Measurements from ENCODE around the gene PTOV1.

The PTOV1 gene

DNA sequence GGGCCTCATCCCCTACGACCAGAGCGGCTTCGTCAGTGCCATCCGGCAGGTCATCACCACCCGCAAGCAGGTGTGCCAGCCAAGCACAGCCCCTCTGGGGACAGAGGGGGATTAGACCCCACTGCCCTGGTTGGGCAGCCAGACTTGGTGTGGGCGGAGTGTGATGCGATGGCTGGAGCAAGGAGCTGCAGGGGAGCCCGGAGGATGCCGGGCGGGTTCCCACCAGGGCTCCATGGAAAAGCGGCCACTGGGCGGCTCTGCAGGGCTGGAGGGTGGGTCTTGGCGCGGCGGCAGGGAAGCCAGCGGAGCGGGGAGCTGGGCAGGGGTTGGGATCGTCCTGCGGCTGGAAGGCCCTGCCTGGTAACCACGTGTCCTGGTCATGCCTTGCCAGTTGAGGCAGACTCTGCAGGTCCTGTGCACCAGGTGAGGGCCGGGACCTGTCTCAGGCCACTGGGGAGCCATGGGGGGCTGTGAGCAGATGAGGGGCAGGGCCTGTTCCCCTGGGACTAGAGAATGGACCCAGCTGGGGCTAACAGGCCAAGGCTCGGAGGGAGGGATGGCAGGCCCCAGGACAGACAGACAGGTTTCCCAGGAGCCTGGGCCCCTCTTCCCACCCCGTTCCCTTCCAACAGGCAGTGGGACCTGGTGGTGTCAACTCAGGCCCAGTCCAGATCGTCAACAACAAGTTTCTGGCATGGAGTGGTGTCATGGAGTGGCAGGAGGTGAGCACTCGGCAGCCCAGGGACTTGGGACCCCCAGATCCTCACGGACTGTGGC, 6.3 kb downstream of the PTOV1 start:
- DNase-seq (ENCODE audit: insufficient read length) (no peak), FAIRE-seq (no peak)
- TF ChIP-seq TAF1 (IDR thresholded peaks at IDR 0.05; ENCODE audit: borderline replicate concordance, low read depth, low read length) (no peak), POLR2A (IDR thresholded peaks at IDR 0.05; ENCODE audit: low read depth, low read length) (peak; percentile 41), POLR2AphosphoS5 (IDR thresholded peaks at IDR 0.05; ENCODE audit: low read depth, low read length) (peak; percentile 52)

DNA sequence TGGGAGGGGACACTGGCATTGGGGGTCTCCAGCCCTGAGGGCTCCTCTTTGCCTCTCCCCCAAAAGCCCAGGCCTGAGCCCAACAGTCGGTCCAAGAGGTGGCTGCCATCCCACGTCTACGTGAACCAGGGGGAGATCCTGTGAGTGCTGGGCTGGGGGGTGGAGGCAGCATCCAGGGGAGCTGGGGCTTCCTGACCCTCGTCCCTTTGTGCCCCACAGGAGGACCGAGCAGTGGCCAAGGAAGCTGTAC, 6.8 kb downstream of the PTOV1 start:
- TF ChIP-seq POLR2AphosphoS5 (IDR thresholded peaks at IDR 0.05; ENCODE audit: low read depth, low read length) (0 out of 2 replicates have a peak, but pooled peaks have one; percentile 4), POLR2A (IDR thresholded peaks at IDR 0.05; ENCODE audit: low read depth, low read length) (no peak), TAF1 (IDR thresholded peaks at IDR 0.05; ENCODE audit: borderline replicate concordance, low read depth, low read length) (no peak)

DNA sequence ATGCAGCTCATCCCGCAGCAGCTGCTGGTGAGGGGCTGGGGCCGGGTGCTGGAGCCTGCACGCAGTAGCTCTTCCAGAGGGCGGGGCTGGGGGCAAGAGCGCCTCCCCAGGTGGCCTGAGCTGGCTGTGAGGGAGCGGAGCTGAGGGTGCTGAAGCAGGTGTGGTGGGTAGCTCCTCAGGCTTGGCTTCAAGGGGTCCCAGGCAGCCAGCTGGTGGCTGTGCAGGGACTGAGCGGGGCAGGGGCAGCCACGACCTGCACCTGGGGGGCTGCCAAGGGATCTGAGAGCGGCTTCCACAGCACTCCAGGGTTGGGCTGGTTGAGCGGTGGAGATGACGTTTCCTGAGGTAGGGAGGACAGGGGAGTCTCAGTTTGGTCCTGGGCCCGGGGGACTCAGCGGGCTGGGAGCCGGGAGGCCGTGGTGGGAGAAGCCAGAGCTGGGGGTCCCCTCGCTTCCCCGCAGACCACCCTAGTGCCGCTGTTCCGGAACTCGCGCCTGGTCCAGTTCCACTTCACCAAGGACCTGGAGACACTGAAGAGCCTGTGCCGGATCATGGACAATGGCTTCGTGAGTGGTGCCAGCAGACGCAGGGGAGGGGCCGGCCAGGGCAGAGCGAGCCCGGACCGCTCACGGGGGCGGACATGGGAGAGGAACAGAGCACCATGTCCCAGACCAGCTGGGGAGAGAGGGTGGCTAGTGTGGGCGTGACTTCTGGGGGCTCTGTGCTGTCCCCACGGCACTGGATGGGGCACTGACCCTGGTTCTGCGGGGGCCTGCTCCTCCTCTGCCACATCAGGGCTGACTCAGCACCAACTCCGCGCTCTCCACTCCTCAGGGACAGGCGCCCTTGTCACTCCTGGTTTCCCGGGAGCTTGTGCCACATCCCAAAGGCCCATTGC, 7.4 kb downstream of the PTOV1 start:
- TF ChIP-seq POLR2AphosphoS5 (IDR thresholded peaks at IDR 0.05; ENCODE audit: low read depth, low read length) (0 out of 2 replicates have a peak, but pooled peaks have one; percentile 6), POLR2A (IDR thresholded peaks at IDR 0.05; ENCODE audit: low read depth, low read length) (no peak; the same call in 1 of the 2 replicates)
- no peak for FAIRE-seq
- DNase-seq (ENCODE audit: insufficient read length) = no peak

More for the DNA sequence above, 6.8 kb downstream of the PTOV1 start:
- FAIRE-seq (no peak), DNase-seq (ENCODE audit: insufficient read length) (no peak)

DNA sequence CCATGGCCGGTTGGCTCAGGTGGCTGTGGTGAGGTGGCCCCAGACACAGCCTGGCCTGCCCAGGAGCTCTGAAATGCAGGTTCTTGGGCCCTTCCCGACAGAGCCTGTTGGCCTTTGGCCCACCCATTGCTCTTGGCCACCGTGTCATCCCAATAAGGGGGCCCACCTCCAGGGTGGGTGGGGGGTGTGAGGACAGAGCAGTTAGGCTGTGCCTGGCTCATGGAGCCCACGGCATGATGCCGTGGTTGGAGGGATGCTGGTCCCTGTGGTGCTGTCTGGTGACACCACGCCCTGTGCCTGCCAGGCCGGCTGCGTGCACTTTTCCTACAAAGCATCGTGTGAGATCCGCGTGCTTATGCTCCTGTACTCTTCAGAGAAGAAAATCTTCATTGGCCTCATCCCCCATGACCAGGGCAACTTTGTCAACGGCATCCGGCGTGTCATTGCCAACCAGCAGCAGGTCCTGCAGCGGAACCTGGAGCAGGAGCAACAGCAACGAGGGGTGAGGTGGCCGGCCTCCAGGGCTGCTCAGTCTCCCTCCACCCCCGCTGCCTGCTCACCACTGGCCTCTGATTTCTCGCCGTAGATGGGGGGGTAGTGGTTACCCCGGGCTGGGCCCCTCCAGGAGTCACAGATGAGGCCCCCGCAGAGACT, 8.8 kb downstream of the PTOV1 start:
- TF ChIP-seq TAF1 (IDR thresholded peaks at IDR 0.05; ENCODE audit: borderline replicate concordance, low read depth, low read length) (no peak), POLR2A (IDR thresholded peaks at IDR 0.05; ENCODE audit: low read depth, low read length) (no peak), POLR2AphosphoS5 (IDR thresholded peaks at IDR 0.05; ENCODE audit: low read depth, low read length) (no peak)
- DNase-seq (ENCODE audit: insufficient read length) (no peak), FAIRE-seq (no peak)

DNA sequence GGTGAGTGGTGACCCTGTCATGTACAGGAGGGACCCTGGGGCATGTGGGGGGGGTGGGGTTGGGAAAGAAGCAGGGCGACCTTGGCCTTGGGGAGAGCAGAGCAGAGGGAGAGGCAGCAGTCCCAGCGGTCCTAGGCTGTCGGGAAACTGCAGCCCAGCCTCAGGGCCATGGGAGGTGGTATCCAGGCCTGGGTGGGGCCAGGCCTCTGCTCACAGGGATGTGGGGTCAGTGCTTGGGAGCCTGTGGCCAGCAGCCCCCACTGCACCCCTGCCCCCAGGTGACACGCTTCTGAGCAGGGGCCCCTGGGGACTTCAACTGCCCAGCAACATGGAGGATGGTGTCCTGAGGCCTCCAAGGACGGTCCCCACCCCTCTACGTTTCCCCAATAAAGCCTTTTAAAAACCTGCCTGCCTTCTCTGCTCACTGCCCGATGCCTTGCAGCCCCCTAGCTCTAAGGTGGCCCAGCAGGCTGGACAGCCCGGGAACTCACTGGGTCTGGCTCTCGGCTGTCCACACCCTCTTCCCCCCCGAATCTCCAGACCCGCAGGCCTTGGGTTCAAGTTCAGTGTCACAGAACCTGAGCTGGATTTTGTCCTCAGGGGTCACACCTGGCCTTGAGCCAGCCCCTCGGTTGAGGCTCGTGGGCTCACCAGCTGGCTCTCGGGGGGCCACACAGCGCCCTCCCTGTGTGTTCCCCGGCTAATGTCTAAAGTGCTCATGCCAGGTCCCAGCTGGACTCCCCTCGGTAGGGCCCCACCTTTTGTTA, 9.6 kb downstream of the PTOV1 start:
- TF ChIP-seq POLR2AphosphoS5 (IDR thresholded peaks at IDR 0.05; ENCODE audit: low read depth, low read length) (no peak), POLR2A (IDR thresholded peaks at IDR 0.05; ENCODE audit: low read depth, low read length) (no peak), TAF1 (IDR thresholded peaks at IDR 0.05; ENCODE audit: borderline replicate concordance, low read depth, low read length) (no peak)
- DNase-seq (ENCODE audit: insufficient read length) = no peak
- no peak for FAIRE-seq

DNA sequence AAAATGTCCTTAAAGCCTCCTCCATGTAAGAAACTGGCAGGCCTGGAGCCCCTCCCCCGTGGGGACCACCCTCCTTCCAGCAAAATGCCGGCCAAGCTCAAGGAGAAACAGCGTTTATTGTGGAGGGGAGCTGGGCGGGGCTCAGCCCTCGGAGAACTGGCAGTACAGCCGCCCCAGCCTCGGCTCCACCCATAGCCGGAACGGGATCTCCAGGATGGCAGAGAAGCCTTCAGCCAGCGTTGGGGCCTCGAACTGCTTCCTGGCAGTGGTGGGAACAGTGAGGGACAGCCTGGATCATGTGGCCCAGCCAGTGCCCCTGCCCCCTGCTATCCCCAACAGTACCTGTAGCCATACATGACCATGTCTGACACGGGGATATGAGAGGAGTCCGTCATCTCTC, 10.1 kb downstream of the PTOV1 start:
- TF ChIP-seq POLR2AphosphoS5 (IDR thresholded peaks at IDR 0.05; ENCODE audit: low read depth, low read length) (no peak), POLR2A (IDR thresholded peaks at IDR 0.05; ENCODE audit: low read depth, low read length) (no peak), TAF1 (IDR thresholded peaks at IDR 0.05; ENCODE audit: borderline replicate concordance, low read depth, low read length) (no peak)
- no peak for DNase-seq (ENCODE audit: insufficient read length)
- FAIRE-seq = no peak

DNA sequence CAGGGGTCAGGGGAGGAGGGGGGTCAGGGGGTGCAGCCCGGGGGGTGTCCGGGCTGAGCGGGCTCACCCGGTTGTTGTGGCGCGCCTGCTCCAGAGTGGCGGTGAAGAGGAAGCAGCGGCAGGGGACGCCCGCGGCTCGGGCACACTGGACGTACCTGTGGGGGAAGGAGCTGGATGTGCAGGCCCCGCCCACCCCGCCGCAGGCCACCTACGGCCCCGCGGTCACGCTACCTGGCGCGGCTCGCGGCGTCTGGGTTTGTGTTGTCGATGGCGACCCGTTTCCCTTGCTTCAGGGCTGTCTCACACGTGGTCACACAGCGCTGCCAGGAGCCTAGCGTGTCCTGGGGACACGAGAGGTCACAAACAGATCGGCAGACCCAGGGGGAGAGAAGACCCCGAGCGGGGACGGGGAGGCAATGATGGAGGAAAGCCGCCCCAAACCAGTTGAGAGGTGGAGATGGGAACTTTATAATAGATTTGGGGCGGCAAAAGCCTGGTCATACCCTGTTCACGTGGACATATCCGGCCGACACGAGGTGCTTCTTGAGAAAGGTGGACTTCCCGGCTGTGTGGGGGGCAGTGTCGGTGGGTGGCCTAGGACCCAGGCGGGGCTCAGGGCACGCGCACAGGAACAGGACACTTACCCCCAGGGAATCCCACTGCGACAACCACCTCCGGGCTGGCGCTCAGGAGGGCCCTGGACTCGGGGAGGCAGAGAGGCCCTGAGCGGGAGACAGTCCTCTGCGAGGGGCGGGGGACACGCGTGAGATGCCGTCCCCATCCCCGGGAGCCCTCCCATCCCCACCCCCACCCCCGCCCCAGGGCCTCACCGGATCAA, 10.8 kb downstream of the PTOV1 start:
- no peak for DNase-seq (ENCODE audit: insufficient read length)
- TF ChIP-seq TAF1 (IDR thresholded peaks at IDR 0.05; ENCODE audit: borderline replicate concordance, low read depth, low read length) (no peak), POLR2AphosphoS5 (IDR thresholded peaks at IDR 0.05; ENCODE audit: low read depth, low read length) (no peak), POLR2A (IDR thresholded peaks at IDR 0.05; ENCODE audit: low read depth, low read length) (no peak)
- no peak for FAIRE-seq

DNA sequence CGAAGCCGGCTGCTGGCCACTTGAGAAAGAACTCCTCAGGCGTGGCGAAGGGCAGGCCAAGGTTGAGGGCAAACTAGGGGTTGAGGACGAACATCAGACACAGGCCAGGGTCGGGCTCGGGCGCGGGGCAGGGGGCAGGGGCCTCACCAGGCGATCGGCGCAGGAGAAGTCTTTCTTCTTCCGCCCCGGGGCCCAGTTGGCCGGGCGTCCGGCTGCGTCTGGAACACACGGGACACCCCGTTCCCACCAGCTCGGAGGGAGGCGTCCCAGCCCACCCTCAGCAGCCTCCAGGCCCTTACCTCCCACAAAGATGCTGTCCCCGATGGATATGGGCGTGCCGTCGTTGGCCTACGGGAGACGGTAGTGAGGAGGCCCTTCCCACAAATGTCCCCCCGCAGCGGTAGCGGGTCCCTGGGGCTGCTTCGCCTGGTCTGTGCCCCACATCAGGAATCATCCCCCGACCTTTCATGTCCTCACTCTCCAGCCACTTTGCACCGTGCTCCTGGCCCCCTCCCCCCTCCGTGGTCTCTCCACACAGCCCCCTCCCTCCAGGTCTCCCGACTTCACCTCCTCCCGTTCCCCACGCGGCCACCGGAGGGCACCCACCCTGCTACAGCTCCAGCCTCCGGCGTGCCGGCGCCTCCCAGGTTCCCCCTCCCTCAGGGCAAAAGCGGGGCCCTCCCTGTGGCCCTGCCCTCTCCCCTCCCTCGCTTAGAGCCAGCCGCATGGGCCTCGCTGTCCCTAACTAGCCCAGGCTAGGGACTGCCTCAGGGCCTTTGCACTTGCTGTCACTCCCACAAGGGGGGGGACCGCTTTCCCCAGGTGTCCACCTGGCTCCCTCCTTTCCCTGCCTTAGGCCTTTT, 11.7 kb downstream of the PTOV1 start:
- no peak for DNase-seq (ENCODE audit: insufficient read length)
- FAIRE-seq = no peak
- TF ChIP-seq POLR2A (IDR thresholded peaks at IDR 0.05; ENCODE audit: low read depth, low read length) (no peak), TAF1 (IDR thresholded peaks at IDR 0.05; ENCODE audit: borderline replicate concordance, low read depth, low read length) (no peak), POLR2AphosphoS5 (IDR thresholded peaks at IDR 0.05; ENCODE audit: low read depth, low read length) (no peak)

DNA sequence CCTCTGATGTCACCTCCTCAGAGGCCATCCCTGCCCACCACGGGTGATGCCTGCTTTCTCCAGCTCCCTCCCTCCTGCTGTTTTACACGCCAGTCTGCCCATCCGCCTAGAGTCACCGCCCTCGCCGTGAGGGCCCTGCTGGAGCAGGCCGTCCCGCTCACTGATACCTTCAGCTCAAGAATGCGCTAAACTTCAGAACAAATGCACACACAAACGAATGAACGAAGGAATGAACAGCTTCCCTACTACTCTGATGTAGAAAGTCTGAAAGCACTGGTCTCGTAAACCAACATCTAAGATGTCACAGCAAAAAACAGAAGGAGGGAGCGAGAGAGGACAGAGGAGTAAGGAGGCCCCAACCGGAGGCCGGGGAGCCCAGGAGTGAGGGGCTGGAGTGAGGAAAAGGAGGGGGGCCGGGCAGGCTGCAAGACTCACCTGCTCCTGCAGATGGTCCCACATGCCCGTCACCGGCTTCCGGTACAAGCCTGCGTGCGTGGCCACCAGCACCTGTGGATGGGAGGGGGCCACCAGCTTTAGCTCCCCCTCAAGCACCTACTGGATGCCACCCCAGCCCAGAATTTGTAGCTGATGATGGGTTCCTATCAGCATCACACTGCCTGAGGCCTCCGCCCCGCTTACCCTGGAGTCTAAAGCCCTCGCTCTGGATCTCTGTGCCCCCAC, 12.4 kb downstream of the PTOV1 start:
- DNase-seq (ENCODE audit: insufficient read length) (no peak), FAIRE-seq (no peak)
- TF ChIP-seq POLR2AphosphoS5 (IDR thresholded peaks at IDR 0.05; ENCODE audit: low read depth, low read length) (no peak), TAF1 (IDR thresholded peaks at IDR 0.05; ENCODE audit: borderline replicate concordance, low read depth, low read length) (no peak), POLR2A (IDR thresholded peaks at IDR 0.05; ENCODE audit: low read depth, low read length) (no peak)

Measured in GM12892 (cell line).